Measurements from ENCODE around the gene DSG2. TPM values are rescaled to one million over a fixed set of nuclear protein-coding genes. Genes with fewer than 3 reads are reported as not detected.
"Not testable (repeated sequence)": the region's sequence is repeated elsewhere in the genome, so short reads cannot be mapped to it uniquely, and the experiment has no call there.

The DSG2 gene
- total RNA-seq, 1 donor from 2014 or later: 154 TPM

- H3K27me3 ChIP-seq (ENCODE audit: control insufficient read depth, insufficient read depth, low read length): no peaks in the 10 kb centered on the region
- no peak for DNase-seq (ENCODE audit: low read depth)
- no peaks in the 10 kb centered on the region for H3K36me3 ChIP-seq (ENCODE audit: control insufficient read depth, insufficient read depth, low read length)
- TF ChIP-seq CTCF (IDR thresholded peaks at IDR 0.05; ENCODE audit: insufficient read depth, low read length, poor library complexity, severe bottlenecking): no peak
- no peak overlapping the region for H3K4me3 ChIP-seq (ENCODE audit: low read depth, low read length)
Measured at GRCh38 chr18:31493941-31494340, 4.0 kb upstream of the DSG2 start.

DNA sequence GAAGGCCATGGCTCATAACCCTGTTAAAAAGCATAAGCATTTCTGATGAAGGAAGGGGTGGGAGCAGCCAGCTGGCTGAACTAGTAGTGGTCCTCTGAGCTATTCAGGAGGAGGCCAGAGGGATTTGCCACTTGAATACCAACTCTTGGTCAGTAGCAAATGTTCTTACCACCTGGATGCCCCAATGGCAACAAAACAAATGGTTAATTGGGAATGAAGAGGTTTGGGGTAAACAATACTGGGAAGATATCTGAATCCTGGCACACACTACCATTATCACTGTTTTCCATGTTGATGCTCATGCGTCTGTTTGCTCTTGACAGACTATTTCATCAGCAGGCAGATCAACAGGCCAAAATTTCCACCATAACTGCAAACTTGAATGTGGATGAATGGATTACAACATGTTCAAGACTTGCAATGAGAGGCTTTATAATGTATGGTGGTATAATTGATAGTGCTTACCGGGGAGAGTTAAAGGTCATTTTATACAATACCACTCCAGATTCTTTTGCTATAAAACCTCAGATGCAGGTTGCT, 3.2 kb upstream of the DSG2 start:
- not testable (repeated sequence) for H3K27me3 ChIP-seq (ENCODE audit: control insufficient read depth, insufficient read depth, low read length); DNase-seq (ENCODE audit: low read depth)

DNA sequence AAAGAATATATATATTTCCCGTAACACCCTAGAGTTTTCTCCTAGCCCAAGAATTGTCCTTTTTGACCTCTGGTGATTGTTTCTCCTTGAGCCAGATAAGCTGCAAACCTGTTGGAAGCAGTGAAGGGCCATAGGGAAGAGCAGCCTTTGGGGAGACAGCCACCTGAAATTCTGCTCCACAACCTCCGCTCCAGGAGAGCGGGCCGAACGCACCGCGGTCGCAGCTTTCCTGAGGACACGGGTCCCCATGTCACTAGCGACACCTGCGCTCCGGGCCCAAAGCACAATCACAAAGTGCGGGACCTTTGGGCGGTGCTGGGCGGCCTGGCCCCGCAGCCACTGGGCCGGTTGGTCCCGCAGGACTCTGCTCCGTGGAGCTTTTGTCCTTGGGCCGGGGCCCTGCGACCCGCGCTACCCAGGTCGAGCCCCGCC, 557 bp upstream of the DSG2 start:
- TF ChIP-seq CTCF (IDR thresholded peaks at IDR 0.05; ENCODE audit: insufficient read depth, low read length, poor library complexity, severe bottlenecking): no peak
- H3K27me3 ChIP-seq (ENCODE audit: control insufficient read depth, insufficient read depth, low read length): no peaks in the 10 kb centered on the region

More for the DNA sequence above, 3.2 kb upstream of the DSG2 start:
- not testable (repeated sequence) for H3K36me3 ChIP-seq (ENCODE audit: control insufficient read depth, insufficient read depth, low read length); H3K4me3 ChIP-seq (ENCODE audit: low read depth, low read length)

DNA sequence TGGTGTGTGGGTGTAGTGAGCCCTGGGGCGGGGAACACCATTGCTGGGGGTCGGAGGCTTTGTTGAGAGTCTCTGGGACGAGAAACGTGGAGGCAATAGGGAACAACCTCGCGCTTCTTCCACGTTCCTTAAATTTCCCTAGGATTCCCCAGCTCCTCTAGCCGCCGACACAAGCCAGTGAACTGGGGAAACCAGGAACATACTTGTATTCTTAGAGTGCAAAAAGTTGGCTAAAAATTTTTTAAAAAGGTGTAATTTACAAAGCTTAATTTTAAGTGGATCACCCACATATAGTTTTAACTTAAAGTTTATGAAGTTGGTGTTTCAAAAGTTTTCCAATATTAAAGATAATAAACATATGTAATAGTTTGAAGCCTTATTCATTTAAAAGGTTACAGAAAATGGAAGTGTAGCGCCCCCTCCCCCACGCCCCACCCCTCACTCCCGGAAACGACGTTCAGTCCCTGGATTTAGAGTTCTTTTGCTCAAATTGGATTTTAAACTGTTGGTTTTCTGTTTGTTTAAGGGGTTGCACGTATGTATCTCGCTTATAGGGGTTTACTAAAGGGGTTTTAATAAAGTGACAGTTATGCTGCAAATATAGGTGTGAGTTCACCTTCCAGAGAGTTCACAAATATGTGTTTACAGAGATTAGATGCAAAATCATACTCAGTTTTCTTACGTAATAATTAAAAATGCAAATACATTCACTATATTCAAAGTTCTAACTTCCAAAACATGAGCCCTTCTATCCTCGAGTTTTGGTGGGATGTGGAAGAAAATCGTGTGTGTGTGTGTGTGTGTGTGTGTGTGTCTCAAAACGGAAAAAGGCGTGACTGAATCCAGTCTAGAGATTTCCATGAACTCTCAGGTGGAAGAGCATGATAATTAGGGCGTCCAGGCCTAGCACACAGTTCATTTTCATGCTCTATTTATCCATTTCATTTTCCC, 872 bp downstream of the DSG2 start:
- no peak for DNase-seq (ENCODE audit: low read depth)
- Histone ChIP-seq H3K4me3 (ENCODE audit: low read depth, low read length) (peak overlapping the region; percentile 95), H3K36me3 (ENCODE audit: control insufficient read depth, insufficient read depth, low read length) (no peaks in the 10 kb centered on the region), H3K27me3 (ENCODE audit: control insufficient read depth, insufficient read depth, low read length) (no peaks in the 10 kb centered on the region)
- TF ChIP-seq CTCF (IDR thresholded peaks at IDR 0.05; ENCODE audit: insufficient read depth, low read length, poor library complexity, severe bottlenecking): no peak

More for the DNA sequence above, 557 bp upstream of the DSG2 start:
- DNase-seq (ENCODE audit: low read depth): no peak
- H3K36me3 ChIP-seq (ENCODE audit: control insufficient read depth, insufficient read depth, low read length): no peaks in the 10 kb centered on the region
- peak overlapping the region; percentile 95 for H3K4me3 ChIP-seq (ENCODE audit: low read depth, low read length)

- no peaks in the 10 kb centered on the region for H3K27me3 ChIP-seq (ENCODE audit: control insufficient read depth, insufficient read depth, low read length)
- no peaks in the 10 kb centered on the region for H3K36me3 ChIP-seq (ENCODE audit: control insufficient read depth, insufficient read depth, low read length)
- no peak for TF ChIP-seq CTCF (IDR thresholded peaks at IDR 0.05; ENCODE audit: insufficient read depth, low read length, poor library complexity, severe bottlenecking)
- no peak for DNase-seq (ENCODE audit: low read depth)
- no peak overlapping the region for H3K4me3 ChIP-seq (ENCODE audit: low read depth, low read length)
Measured at GRCh38 chr18:31500051-31500688, 2.2 kb downstream of the DSG2 start.

- Histone ChIP-seq H3K36me3 (ENCODE audit: control insufficient read depth, insufficient read depth, low read length) (no peaks in the 10 kb centered on the region), H3K27me3 (ENCODE audit: control insufficient read depth, insufficient read depth, low read length) (no peaks in the 10 kb centered on the region), H3K4me3 (ENCODE audit: low read depth, low read length) (no peak overlapping the region)
- no peak for TF ChIP-seq CTCF (IDR thresholded peaks at IDR 0.05; ENCODE audit: insufficient read depth, low read length, poor library complexity, severe bottlenecking)
- DNase-seq (ENCODE audit: low read depth): no peak
Measured at GRCh38 chr18:31503011-31503410, 5.0 kb downstream of the DSG2 start.
